ENCODE data around the gene VAPB. TPM values are rescaled to one million over a fixed set of nuclear protein-coding genes. Genes with fewer than 3 reads are reported as not detected.
"Not testable (repeated sequence)": the region's sequence is repeated elsewhere in the genome, so short reads cannot be mapped to it uniquely, and the experiment has no call there.

VAPB gene
- total RNA-seq, 2 donors from 2014 or later, result 57.4 to 63.5 TPM

DNA sequence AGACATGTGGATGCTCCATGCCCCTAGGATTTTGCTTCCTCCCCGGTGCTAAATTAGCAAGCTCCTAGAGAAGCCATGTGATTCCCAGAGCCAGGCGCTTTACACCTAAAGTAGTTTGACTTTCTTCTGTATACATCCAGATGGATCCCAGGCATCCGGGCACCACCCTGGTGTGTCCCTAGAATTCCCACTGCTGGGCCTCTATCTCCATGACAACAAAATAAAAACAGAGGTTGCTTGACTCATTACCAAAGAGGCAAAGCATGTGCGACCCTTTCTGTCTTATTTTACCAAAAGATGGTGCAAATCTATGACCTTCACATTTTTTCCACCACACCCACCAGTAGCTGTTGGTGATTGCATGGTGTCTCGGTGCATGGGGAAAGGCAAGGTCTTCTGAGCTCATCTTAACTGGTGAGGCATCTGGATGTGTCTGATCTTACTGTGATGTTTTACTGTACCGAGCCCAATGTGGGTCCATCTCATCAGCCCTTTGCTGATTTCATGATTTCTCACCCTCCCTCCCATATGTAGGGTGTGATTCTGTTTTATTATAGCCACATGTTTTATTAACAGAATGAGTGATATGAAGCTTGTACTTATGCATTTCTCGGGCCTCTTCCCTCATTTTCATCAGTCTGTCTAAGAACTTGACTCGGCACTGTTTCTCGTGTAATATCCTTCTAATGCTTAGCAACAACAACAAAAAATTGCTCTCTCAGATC, 27.4 kb upstream of the VAPB start:
- Histone ChIP-seq H3K36me3 (no peaks in the 10 kb centered on the region), H3K27ac (no peak overlapping the region), H3K9me3 (no peaks in the 10 kb centered on the region), H3K4me3 (no peak overlapping the region), H3K27me3 (no peaks in the 10 kb centered on the region), H3K4me1 (no peaks in the 10 kb centered on the region), H3K9ac (ENCODE audit: low read depth in 2 of 2, low read length in 2 of 2) (no peak overlapping the region)
- TF ChIP-seq, protein P1, sequence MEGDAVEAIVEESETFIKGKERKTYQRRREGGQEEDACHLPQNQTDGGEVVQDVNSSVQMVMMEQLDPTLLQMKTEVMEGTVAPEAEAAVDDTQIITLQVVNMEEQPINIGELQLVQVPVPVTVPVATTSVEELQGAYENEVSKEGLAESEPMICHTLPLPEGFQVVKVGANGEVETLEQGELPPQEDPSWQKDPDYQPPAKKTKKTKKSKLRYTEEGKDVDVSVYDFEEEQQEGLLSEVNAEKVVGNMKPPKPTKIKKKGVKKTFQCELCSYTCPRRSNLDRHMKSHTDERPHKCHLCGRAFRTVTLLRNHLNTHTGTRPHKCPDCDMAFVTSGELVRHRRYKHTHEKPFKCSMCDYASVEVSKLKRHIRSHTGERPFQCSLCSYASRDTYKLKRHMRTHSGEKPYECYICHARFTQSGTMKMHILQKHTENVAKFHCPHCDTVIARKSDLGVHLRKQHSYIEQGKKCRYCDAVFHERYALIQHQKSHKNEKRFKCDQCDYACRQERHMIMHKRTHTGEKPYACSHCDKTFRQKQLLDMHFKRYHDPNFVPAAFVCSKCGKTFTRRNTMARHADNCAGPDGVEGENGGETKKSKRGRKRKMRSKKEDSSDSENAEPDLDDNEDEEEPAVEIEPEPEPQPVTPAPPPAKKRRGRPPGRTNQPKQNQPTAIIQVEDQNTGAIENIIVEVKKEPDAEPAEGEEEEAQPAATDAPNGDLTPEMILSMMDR (IDR thresholded peaks at IDR 0.05), result no peak
- intact Hi-C loops (cut with DNase I), result no loop called here
- no peak for DNase-seq

DNA sequence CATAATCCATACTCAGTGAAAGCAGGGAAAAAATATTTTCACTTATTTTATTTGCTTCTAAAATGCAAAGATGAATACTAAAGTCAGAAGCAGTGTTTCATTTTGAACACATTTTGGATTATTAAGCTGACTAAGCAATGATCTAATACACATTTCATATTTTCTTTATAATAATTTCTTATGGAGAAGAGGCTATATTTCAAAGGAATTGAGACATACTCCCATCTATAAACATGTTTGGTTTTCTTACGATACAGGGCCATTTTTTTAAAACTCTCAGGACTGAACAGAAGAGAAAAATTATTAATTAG, 26.9 kb upstream of the VAPB start:
- H3K36me3 ChIP-seq, result no peaks in the 10 kb centered on the region
- TF ChIP-seq, protein P1 (IDR thresholded peaks at IDR 0.05), result no peak
- H3K9ac ChIP-seq (ENCODE audit: low read depth in 2 of 2, low read length in 2 of 2), result no peak overlapping the region
- H3K9me3 ChIP-seq, result no peaks in the 10 kb centered on the region
- intact Hi-C loops (cut with DNase I), result no loop called here
- H3K27me3 ChIP-seq, result no peaks in the 10 kb centered on the region
- no peak overlapping the region for H3K4me3 ChIP-seq
- no peaks in the 10 kb centered on the region for H3K4me1 ChIP-seq
- H3K27ac ChIP-seq, result no peak overlapping the region
- DNase-seq, result no peak

DNA sequence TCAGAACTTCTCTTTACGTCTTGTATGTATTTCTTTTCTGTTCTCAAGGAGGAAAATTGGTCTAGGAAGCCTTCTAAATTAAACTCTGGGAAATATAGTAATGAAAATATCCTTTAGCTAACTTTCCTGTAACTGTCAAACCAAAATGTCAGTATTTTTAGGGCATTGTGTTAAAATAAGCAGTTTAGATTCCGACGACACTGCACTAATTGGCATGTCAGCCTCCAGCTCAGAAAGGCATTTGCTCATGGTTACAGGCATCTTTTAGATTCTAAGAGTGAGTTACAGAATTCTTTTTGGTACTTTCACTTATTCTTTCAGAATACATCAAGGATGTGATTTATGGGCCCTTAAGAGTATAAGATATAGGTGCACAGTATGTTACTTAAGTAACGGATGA, 26.1 kb upstream of the VAPB start:
- Histone ChIP-seq H3K4me1 (no peaks in the 10 kb centered on the region), H3K9ac (ENCODE audit: low read depth in 2 of 2, low read length in 2 of 2) (no peak overlapping the region), H3K4me3 (no peak overlapping the region), H3K27ac (no peak overlapping the region), H3K36me3 (no peaks in the 10 kb centered on the region), H3K27me3 (no peaks in the 10 kb centered on the region), H3K9me3 (no peaks in the 10 kb centered on the region)
- intact Hi-C loops (cut with DNase I), result no loop called here
- TF ChIP-seq, protein P1 (IDR thresholded peaks at IDR 0.05), result no peak
- no peak for DNase-seq

DNA sequence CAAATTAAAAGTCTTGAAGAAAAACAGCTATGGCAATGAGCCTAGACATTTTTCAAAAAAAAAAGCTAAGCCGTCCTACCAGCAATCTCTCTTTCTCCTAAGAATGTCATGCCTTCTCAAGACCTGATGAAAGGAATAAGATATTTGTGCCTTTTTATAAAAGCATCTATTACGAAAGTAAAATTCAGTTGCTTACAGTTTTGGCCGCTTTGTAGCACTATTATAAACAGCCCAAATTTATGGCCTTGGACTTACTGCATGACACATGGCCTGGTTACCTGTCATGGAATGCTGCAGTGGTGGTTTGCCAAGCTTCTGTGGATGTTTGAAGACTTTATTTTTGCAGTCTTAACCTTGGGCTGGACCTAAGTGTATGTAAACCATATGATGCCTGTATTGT, 22.2 kb upstream of the VAPB start:
- H3K36me3 ChIP-seq, result no peaks in the 10 kb centered on the region
- H3K9ac ChIP-seq (ENCODE audit: low read depth in 2 of 2, low read length in 2 of 2), result no peak overlapping the region
- no peak overlapping the region for H3K4me3 ChIP-seq
- DNase-seq, result no peak
- H3K9me3 ChIP-seq, result no peaks in the 10 kb centered on the region
- no peak overlapping the region for H3K27ac ChIP-seq
- no peaks in the 10 kb centered on the region for H3K27me3 ChIP-seq
- TF ChIP-seq, protein P1 (IDR thresholded peaks at IDR 0.05), result no peak
- intact Hi-C loops (cut with DNase I), result no loop called here
- H3K4me1 ChIP-seq, result no peaks in the 10 kb centered on the region

DNA sequence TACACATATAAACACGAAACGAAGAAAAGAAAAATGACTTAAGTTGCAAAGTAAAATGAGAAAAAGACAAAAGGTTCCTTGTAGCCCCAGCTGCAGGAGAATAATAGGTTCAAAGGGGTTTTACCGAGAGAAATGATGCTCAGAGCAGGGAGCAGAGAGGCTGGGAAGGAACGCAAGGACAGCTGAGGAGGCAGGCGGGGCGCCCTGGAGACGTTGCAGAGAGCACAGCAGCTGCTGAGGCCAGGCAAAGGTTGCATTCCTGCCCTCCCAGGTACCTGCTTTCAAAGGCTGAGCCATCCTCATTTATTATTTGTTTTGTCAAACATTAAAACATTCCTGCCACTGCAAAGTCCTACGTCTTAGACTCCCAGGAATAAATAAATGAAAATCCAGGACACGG, 16.2 kb upstream of the VAPB start:
- no peak overlapping the region for H3K9ac ChIP-seq (ENCODE audit: low read depth in 2 of 2, low read length in 2 of 2)
- no peaks in the 10 kb centered on the region for H3K36me3 ChIP-seq
- DNase-seq, result no peak
- H3K27ac ChIP-seq, result no peak overlapping the region
- no peaks in the 10 kb centered on the region for H3K27me3 ChIP-seq
- no peaks in the 10 kb centered on the region for H3K9me3 ChIP-seq
- TF ChIP-seq, protein P1 (IDR thresholded peaks at IDR 0.05), result no peak
- intact Hi-C loops (cut with DNase I), result no loop called here
- no peaks in the 10 kb centered on the region for H3K4me1 ChIP-seq
- no peak overlapping the region for H3K4me3 ChIP-seq

DNA sequence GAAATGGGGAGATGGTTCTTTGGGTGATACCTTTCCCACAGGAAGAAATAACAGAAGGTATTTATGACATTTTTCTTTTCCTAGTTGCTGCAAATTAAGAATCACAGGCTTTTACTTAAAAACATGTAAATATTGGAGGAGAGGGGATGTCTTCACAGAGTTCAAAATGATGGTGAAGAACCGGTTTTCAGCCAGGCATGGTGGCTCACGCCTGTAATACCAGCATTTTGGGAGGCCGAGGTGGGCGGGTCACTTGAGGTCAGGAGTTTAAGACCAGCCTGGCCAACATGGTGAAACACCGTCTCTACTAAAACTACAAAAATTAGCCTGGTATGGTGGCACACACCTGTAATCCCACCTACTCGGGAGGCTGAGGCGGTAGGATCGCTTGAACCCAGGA, 15.7 kb upstream of the VAPB start:
- H3K9me3 ChIP-seq; H3K36me3 ChIP-seq; intact Hi-C loops (cut with DNase I); H3K27me3 ChIP-seq; H3K9ac ChIP-seq (ENCODE audit: low read depth in 2 of 2, low read length in 2 of 2); DNase-seq; H3K4me3 ChIP-seq; H3K4me1 ChIP-seq; H3K27ac ChIP-seq: not testable (repeated sequence)
